Measurements from ENCODE around the gene NFE2L1. TPM values are rescaled to one million over a fixed set of nuclear protein-coding genes. Genes with fewer than 3 reads are reported as not detected.

Gene NFE2L1
- total RNA-seq, 6 experiments from 2014 or later = 63.1 to 156 (median 117) TPM

GRCh38 chr17:48037838-48038323, 10.3 kb upstream of the NFE2L1 start:
- Histone ChIP-seq H3K9me3 (no peaks in the 10 kb centered on the region), H3K36me3 (no peaks in the 10 kb centered on the region), H3K27ac (no peak overlapping the region), H3K4me3 (peak overlapping the region in 1 of 3 donors; percentile 69), H3K4me1 (peaks cover 0 to 7% (median 3%) of the 10 kb centered on the region in 4 donors), H3K27me3 (no peaks in the 10 kb centered on the region)
- no peak for DNase-seq
- WGBS (ENCODE audit: insufficient coverage, low coverage, low lambda C conversion rate, missing lambda C conversion rate) = 1% methylated on average over 17 of the region's 19 CpGs
- intact Hi-C loops (cut with DNase I) = no loop called here
- ATAC-seq = peak in 2 of 4 donors; percentile 3 to 9
- TF ChIP-seq POLR2A (IDR thresholded peaks at IDR 0.05) (no peak), CTCF (IDR thresholded peaks at IDR 0.05) (no peak)

- DNase-seq (no peak), ATAC-seq (no peak)
- no peak for TF ChIP-seq CTCF (IDR thresholded peaks at IDR 0.05)
- no peak for TF ChIP-seq POLR2A (IDR thresholded peaks at IDR 0.05)
Measured at GRCh38 chr17:48038687-48039086, 9.5 kb upstream of the NFE2L1 start.

GRCh38 chr17:48043176-48043575, 5.0 kb upstream of the NFE2L1 start:
- 90% methylated on average over 2 of the region's 2 CpGs for WGBS (ENCODE audit: insufficient coverage, low coverage, low lambda C conversion rate, missing lambda C conversion rate)
- intact Hi-C loops (cut with DNase I) = no loop called here
- Histone ChIP-seq H3K27me3 (no peaks in the 10 kb centered on the region), H3K36me3 (no peaks in the 10 kb centered on the region), H3K27ac (no peak overlapping the region), H3K4me3 (no peak overlapping the region), H3K9me3 (no peaks in the 10 kb centered on the region), H3K4me1 (peaks cover 0 to 9% (median 0%) of the 10 kb centered on the region in 4 donors)
- no peak for TF ChIP-seq CTCF (IDR thresholded peaks at IDR 0.05)
- no peak for TF ChIP-seq POLR2A (IDR thresholded peaks at IDR 0.05)
- no peak for DNase-seq
- ATAC-seq = no peak

More at GRCh38 chr17:48038687-48039086, 9.5 kb upstream of the NFE2L1 start:
- H3K36me3 ChIP-seq = no peaks in the 10 kb centered on the region
- no peak overlapping the region for H3K4me3 ChIP-seq
- peaks cover 0 to 7% (median 3%) of the 10 kb centered on the region in 4 donors for H3K4me1 ChIP-seq
- WGBS (ENCODE audit: insufficient coverage, low coverage, low lambda C conversion rate, missing lambda C conversion rate) = 93% methylated on average over 2 of the region's 2 CpGs
- no peaks in the 10 kb centered on the region for H3K27me3 ChIP-seq
- H3K9me3 ChIP-seq = no peaks in the 10 kb centered on the region
- intact Hi-C loops (cut with DNase I) = no loop called here
- H3K27ac ChIP-seq = no peak overlapping the region

- H3K27me3 ChIP-seq = no peaks in the 10 kb centered on the region
- H3K4me3 ChIP-seq = no peak overlapping the region
- intact Hi-C loops (cut with DNase I) = no loop called here
- no peaks in the 10 kb centered on the region for H3K36me3 ChIP-seq
- ATAC-seq (no peak), DNase-seq (no peak)
- H3K27ac ChIP-seq = no peak overlapping the region
- TF ChIP-seq CTCF (IDR thresholded peaks at IDR 0.05) = no peak
- TF ChIP-seq POLR2A (IDR thresholded peaks at IDR 0.05) = no peak
- WGBS (ENCODE audit: insufficient coverage, low coverage, low lambda C conversion rate, missing lambda C conversion rate) = 84% methylated on average over 4 of the region's 4 CpGs
- H3K9me3 ChIP-seq = no peaks in the 10 kb centered on the region
- H3K4me1 ChIP-seq = peaks cover 0 to 11% (median 0%) of the 10 kb centered on the region in 4 donors
Measured at GRCh38 chr17:48044851-48045250, 3.3 kb upstream of the NFE2L1 start.

Measured in right lobe of liver (tissue), 6 donors.